Activated B cell treated with CpG ODN at 0.5 μM for 24 hours (primary cell): ENCODE data around the gene SPATA32. TPM values are rescaled to one million over a fixed set of nuclear protein-coding genes. Genes with fewer than 3 reads are reported as not detected.

Experiments
- ATAC-seq: fragments of 200-7000 bp; cut with Tn5 transposase; one replicate; pipeline ENCODE4 v1.10.0; 2021; ENCODE audit warnings: low read depth, mild to moderate bottlenecking, moderate library complexity
- CTCF ChIA-PET: fragments of 350-600 bp; sonication (Branson Sonifier 250); formaldehyde crosslinking; loops from one replicate; lab custom pipeline; 2021; ENCODE audit warnings: antibody characterized with exemption; lab: Charles Lee
- POLR2A ChIA-PET: fragments of 350-600 bp; sonication (Branson Sonifier 250); formaldehyde crosslinking; loops from one replicate; lab custom pipeline; 2021; ENCODE audit warnings: antibody characterized with exemption; lab: Charles Lee
- DNase-seq: peaks from one replicate; pipeline ENCODE4 v3.0.0; 2022
- H3K27ac Mint-ChIP-seq: one replicate; pipeline ENCODE4 v1.8.0; 2020; ENCODE audit warnings: mixed read lengths
- H3K27me3 Mint-ChIP-seq: one replicate; pipeline ENCODE4 v1.8.0; 2021; ENCODE audit warnings: mixed read lengths
- H3K36me3 Mint-ChIP-seq: one replicate; pipeline ENCODE4 v1.8.0; 2021; ENCODE audit warnings: low read depth, mixed read lengths
- H3K4me1 Mint-ChIP-seq: one replicate; pipeline ENCODE4 v1.8.0; 2021; ENCODE audit warnings: mixed read lengths
- H3K4me3 Mint-ChIP-seq: one replicate; pipeline ENCODE4 v1.8.0; 2020; ENCODE audit warnings: mild to moderate bottlenecking, mixed read lengths
- H3K9me3 Mint-ChIP-seq: one replicate; pipeline ENCODE4 v1.8.0; 2020; ENCODE audit warnings: mixed read lengths
- CTCF ChIP-seq: fragments of 200-600 bp; IDR thresholded peaks from one replicate; pipeline ENCODE4 v1.8.0; 2022; ENCODE audit warnings: antibody characterized with exemption, mild to moderate bottlenecking
- intact Hi-C: fragments of 100-400 bp; cut with micrococcal nuclease; formaldehyde crosslinking; loops from one replicate; pipeline ENCODE4 v1.15.1; 2024
- total RNA-seq: library from RNA; stranded (reverse); gene quantifications from 2 replicates; pipeline ENCODE4 v1.2.3, GENCODE V29; 2022

The SPATA32 gene
- total RNA-seq, 1 donor from 2014 or later: 0.27 TPM

GRCh38 chr17:45276031-45276430, 14.1 kb upstream of the SPATA32 start:
- intact Hi-C loops: loop anchor here (2.0 kb wide), 1 partner anchor 21 kb away; no protein-coding TSS in a partner anchor
- ATAC-seq (no peak), DNase-seq (no peak)
- POLR2A ChIA-PET: interaction anchor here (0.7 to 3.8 kb wide), 4 partner anchors 10 to 81 kb away, joined by 4 to 62 read pairs (median 7); partner anchors contain the start of gene MAP3K14
- no peak overlapping the region for H3K27ac Mint-ChIP-seq
- H3K9me3 Mint-ChIP-seq: no peaks in the 10 kb centered on the region
- no peak overlapping the region for H3K4me3 Mint-ChIP-seq
- CTCF ChIA-PET: interaction anchor here (0.9 to 5.3 kb wide), 13 partner anchors 9 to 131 kb away, joined by 3 to 167 read pairs (median 9); partner anchors contain the start of genes FMNL1 and MAP3K14
- H3K27me3 Mint-ChIP-seq: no peaks in the 10 kb centered on the region
- H3K36me3 Mint-ChIP-seq: peaks cover 66% of the 10 kb centered on the region
- H3K4me1 Mint-ChIP-seq: peaks cover 5% of the 10 kb centered on the region
- no peak for TF ChIP-seq CTCF

- ATAC-seq (no peak), DNase-seq (no peak)
- peaks cover 67% of the 10 kb centered on the region for H3K36me3 Mint-ChIP-seq
- CTCF ChIA-PET: interaction anchor here (5.3 kb wide), 1 partner anchor 113 kb away, joined by 167 read pairs; no protein-coding TSS in a partner anchor
- TF ChIP-seq CTCF: no peak
- no peaks in the 10 kb centered on the region for H3K9me3 Mint-ChIP-seq
- H3K27me3 Mint-ChIP-seq: no peaks in the 10 kb centered on the region
- H3K27ac Mint-ChIP-seq: no peak overlapping the region
- intact Hi-C loops: no loop called here
- POLR2A ChIA-PET: interaction anchor here (1.1 kb wide), 1 partner anchor 111 kb away, joined by 3 read pairs; no protein-coding TSS in a partner anchor
- H3K4me3 Mint-ChIP-seq: no peak overlapping the region
- H3K4me1 Mint-ChIP-seq: peaks cover 5% of the 10 kb centered on the region
Measured at GRCh38 chr17:45274033-45274432, 12.1 kb upstream of the SPATA32 start.

- POLR2A ChIA-PET: no interaction called here
Measured at GRCh38 chr17:45273551-45273957, 11.7 kb upstream of the SPATA32 start.

GRCh38 chr17:45271603-45272002, 9.7 kb upstream of the SPATA32 start:
- no peak for ATAC-seq
- Mint-ChIP-seq H3K36me3 (peaks cover 77% of the 10 kb centered on the region), H3K9me3 (no peaks in the 10 kb centered on the region), H3K4me1 (no peaks in the 10 kb centered on the region), H3K27ac (no peak overlapping the region), H3K27me3 (no peaks in the 10 kb centered on the region), H3K4me3 (no peak overlapping the region)
- intact Hi-C loops: loop anchor here (1.0 kb wide), 1 partner anchor 52 kb away; no protein-coding TSS in a partner anchor
- CTCF ChIA-PET: interaction anchor here (0.7 to 8.1 kb wide), 5 partner anchors 12 to 114 kb away, joined by 3 to 60 read pairs (median 5); no protein-coding TSS in a partner anchor
- POLR2A ChIA-PET: interaction anchor here (0.8 to 0.9 kb wide), 2 partner anchors 41 to 53 kb away, joined by 3 read pairs; no protein-coding TSS in a partner anchor
- TF ChIP-seq CTCF: no peak
- DNase-seq: no peak

More at GRCh38 chr17:45273551-45273957, 11.7 kb upstream of the SPATA32 start:
- peaks cover 5% of the 10 kb centered on the region for H3K4me1 Mint-ChIP-seq
- no peaks in the 10 kb centered on the region for H3K9me3 Mint-ChIP-seq
- H3K36me3 Mint-ChIP-seq: peaks cover 67% of the 10 kb centered on the region
- CTCF ChIA-PET: no interaction called here
- no peaks in the 10 kb centered on the region for H3K27me3 Mint-ChIP-seq
- no peak overlapping the region for H3K27ac Mint-ChIP-seq
- intact Hi-C loops: no loop called here
- no peak for ATAC-seq
- no peak for DNase-seq
- no peak overlapping the region for H3K4me3 Mint-ChIP-seq
- no peak for TF ChIP-seq CTCF

GRCh38 chr17:45270828-45271418, 9.0 kb upstream of the SPATA32 start:
- no peaks in the 10 kb centered on the region for H3K9me3 Mint-ChIP-seq
- H3K27ac Mint-ChIP-seq: no peak overlapping the region
- no peaks in the 10 kb centered on the region for H3K27me3 Mint-ChIP-seq
- H3K4me3 Mint-ChIP-seq: no peak overlapping the region
- DNase-seq (peak; percentile 44), ATAC-seq (peak; percentile 61)
- intact Hi-C loops: loop anchor here (1.0 kb wide), 1 partner anchor 52 kb away; no protein-coding TSS in a partner anchor
- CTCF ChIA-PET: interaction anchor here (1.5 to 8.1 kb wide), 3 partner anchors 51 to 115 kb away, joined by 3 to 60 read pairs (median 9); no protein-coding TSS in a partner anchor
- H3K4me1 Mint-ChIP-seq: peaks cover 2% of the 10 kb centered on the region
- no peak for TF ChIP-seq CTCF
- H3K36me3 Mint-ChIP-seq: peaks cover 83% of the 10 kb centered on the region
- POLR2A ChIA-PET: no interaction called here
